ENCODE data around the gene COTL1. TPM values are rescaled to one million over a fixed set of nuclear protein-coding genes. Genes with fewer than 3 reads are reported as not detected.
A peak's percentile ranks its signal among the peaks of the same experiment; 100 is the strongest.

Gene COTL1
- total and polyA plus RNA-seq, 9 of the 15 experiments (the other 6 are each of a cell fraction or from before 2014, with no cell fraction given): 27.7 to 185 (median 72.5) TPM

- TF ChIP-seq HNRNPUL1 (IDR thresholded peaks at IDR 0.05; ENCODE audit: low read length) (no peak), TCF7 (IDR thresholded peaks at IDR 0.05; ENCODE audit: borderline replicate concordance) (no peak), TRIM28 (IDR thresholded peaks at IDR 0.05) (no peak), BRD9 (IDR thresholded peaks at IDR 0.05; ENCODE audit: low read depth, partially characterized antibody) (no peak), JUN (IDR thresholded peaks at IDR 0.05; ENCODE audit: borderline replicate concordance, low read depth, low read length) (no peak), JUN (CRISPR knock-in tag; IDR thresholded peaks at IDR 0.05; ENCODE audit: borderline replicate concordance) (peak; percentile 41; the same call in 1 of the 2 replicates), ZNF444 (CRISPR knock-in tag; IDR thresholded peaks at IDR 0.05) (no peak), ZNF146 (CRISPR knock-in tag; IDR thresholded peaks at IDR 0.05; ENCODE audit: unreplicated experiment) (no peak), HDAC3 (IDR thresholded peaks at IDR 0.05; ENCODE audit: borderline replicate concordance, partially characterized antibody) (no peak), BHLHE40 (IDR thresholded peaks at IDR 0.05; ENCODE audit: low read length) (0 out of 2 replicates have a peak, but pooled peaks have one; percentile 7), BRF1 (IDR thresholded peaks at IDR 0.05; ENCODE audit: borderline replicate concordance, extremely low read depth, insufficient read length) (no peak), KDM5B (IDR thresholded peaks at IDR 0.05; ENCODE audit: insufficient replicate concordance, low read depth, low read length) (peak; percentile 35), ZC3H11A (IDR thresholded peaks at IDR 0.05; ENCODE audit: low read depth, low read length) (no peak), CEBPG (CRISPR knock-in tag; IDR thresholded peaks at IDR 0.05) (no peak), CEBPG (tag; conservative IDR thresholded peaks at IDR 0.05 in 1 of 2, IDR thresholded peaks at IDR 0.05 in 1 of 2) (no peak), TCF3 (CRISPR knock-in tag; IDR thresholded peaks at IDR 0.05) (no peak), ZNF398 (CRISPR knock-in tag; IDR thresholded peaks at IDR 0.05) (no peak), STAT5A (IDR thresholded peaks at IDR 0.05; ENCODE audit: borderline replicate concordance, low read length) (no peak), ZNF143 (CRISPR knock-in tag; IDR thresholded peaks at IDR 0.05) (no peak), ZKSCAN1 (IDR thresholded peaks at IDR 0.05; ENCODE audit: low read depth, low read length) (peak; percentile 98)
- TF ChIP-seq, protein P1, sequence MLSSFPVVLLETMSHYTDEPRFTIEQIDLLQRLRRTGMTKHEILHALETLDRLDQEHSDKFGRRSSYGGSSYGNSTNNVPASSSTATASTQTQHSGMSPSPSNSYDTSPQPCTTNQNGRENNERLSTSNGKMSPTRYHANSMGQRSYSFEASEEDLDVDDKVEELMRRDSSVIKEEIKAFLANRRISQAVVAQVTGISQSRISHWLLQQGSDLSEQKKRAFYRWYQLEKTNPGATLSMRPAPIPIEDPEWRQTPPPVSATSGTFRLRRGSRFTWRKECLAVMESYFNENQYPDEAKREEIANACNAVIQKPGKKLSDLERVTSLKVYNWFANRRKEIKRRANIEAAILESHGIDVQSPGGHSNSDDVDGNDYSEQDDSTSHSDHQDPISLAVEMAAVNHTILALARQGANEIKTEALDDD (IDR thresholded peaks at IDR 0.05): no peak
- TF ChIP-seq, protein P2, sequence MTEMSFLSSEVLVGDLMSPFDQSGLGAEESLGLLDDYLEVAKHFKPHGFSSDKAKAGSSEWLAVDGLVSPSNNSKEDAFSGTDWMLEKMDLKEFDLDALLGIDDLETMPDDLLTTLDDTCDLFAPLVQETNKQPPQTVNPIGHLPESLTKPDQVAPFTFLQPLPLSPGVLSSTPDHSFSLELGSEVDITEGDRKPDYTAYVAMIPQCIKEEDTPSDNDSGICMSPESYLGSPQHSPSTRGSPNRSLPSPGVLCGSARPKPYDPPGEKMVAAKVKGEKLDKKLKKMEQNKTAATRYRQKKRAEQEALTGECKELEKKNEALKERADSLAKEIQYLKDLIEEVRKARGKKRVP (CRISPR knock-in tag; IDR thresholded peaks at IDR 0.05): no peak
- TF ChIP-seq, protein P3, sequence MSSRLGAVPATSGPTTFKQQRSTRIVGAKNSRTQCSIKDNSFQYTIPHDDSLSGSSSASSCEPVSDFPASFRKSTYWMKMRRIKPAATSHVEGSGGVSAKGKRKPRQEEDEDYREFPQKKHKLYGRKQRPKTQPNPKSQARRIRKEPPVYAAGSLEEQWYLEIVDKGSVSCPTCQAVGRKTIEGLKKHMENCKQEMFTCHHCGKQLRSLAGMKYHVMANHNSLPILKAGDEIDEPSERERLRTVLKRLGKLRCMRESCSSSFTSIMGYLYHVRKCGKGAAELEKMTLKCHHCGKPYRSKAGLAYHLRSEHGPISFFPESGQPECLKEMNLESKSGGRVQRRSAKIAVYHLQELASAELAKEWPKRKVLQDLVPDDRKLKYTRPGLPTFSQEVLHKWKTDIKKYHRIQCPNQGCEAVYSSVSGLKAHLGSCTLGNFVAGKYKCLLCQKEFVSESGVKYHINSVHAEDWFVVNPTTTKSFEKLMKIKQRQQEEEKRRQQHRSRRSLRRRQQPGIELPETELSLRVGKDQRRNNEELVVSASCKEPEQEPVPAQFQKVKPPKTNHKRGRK (tag; IDR thresholded peaks at IDR 0.05): no peak
- TF ChIP-seq, protein P4, sequence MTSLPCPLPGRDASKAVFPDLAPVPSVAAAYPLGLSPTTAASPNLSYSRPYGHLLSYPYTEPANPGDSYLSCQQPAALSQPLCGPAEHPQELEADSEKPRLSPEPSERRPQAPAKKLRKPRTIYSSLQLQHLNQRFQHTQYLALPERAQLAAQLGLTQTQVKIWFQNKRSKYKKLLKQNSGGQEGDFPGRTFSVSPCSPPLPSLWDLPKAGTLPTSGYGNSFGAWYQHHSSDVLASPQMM (CRISPR knock-in tag; IDR thresholded peaks at IDR 0.05): no peak
Measured at GRCh38 chr16:84647828-84648594, 30.1 kb upstream of the COTL1 start, which contains the start of gene KLHL36 (continued).

Data from K562 (cell line).